Neural crest cell (in vitro differentiated cells): Measurements from ENCODE around the gene ARHGDIA. TPM values are rescaled to one million over a fixed set of nuclear protein-coding genes. Genes with fewer than 3 reads are reported as not detected.

Experiments
- DNase-seq: peaks from one replicate; pipeline ENCODE4 v3.0.0; 2021; ENCODE audit warnings: low read depth, mixed read lengths, low spot score
- H3K27ac Mint-ChIP-seq: one replicate; pipeline ENCODE4 v1.8.0; 2021; ENCODE audit warnings: mild to moderate bottlenecking, mixed read lengths; ENCODE audit not compliant: unreplicated experiment
- H3K27me3 Mint-ChIP-seq: 2 replicates; pipeline ENCODE4 v1.8.0; 2021; ENCODE audit warnings: low read depth, mild to moderate bottlenecking, mixed read lengths
- H3K36me3 Mint-ChIP-seq: 2 replicates; pipeline ENCODE4 v1.8.0; 2021; ENCODE audit warnings: low read depth, mild to moderate bottlenecking, mixed read lengths
- H3K4me1 Mint-ChIP-seq: 2 replicates; pipeline ENCODE4 v1.8.0; 2021; ENCODE audit warnings: mixed read lengths
- H3K4me3 Mint-ChIP-seq: one replicate; pipeline ENCODE4 v1.8.0; 2021; ENCODE audit warnings: mild to moderate bottlenecking, mixed read lengths
- H3K9me3 Mint-ChIP-seq: 2 replicates; pipeline ENCODE4 v1.8.0; 2021; ENCODE audit warnings: mixed read lengths
- CTCF ChIP-seq: fragments of 200-600 bp; sonication (generic); conservative IDR thresholded peaks from 2 replicates; pipeline ENCODE4 v1.5.0; 2021; ENCODE audit warnings: antibody characterized with exemption, mild to moderate bottlenecking
- total RNA-seq: library from RNA; stranded (reverse); gene quantifications from 2 replicates; pipeline ENCODE4 v1.2.1, GENCODE V29; 2021

The ARHGDIA gene
- total RNA-seq, 1 donor from 2014 or later = 405 TPM

DNA sequence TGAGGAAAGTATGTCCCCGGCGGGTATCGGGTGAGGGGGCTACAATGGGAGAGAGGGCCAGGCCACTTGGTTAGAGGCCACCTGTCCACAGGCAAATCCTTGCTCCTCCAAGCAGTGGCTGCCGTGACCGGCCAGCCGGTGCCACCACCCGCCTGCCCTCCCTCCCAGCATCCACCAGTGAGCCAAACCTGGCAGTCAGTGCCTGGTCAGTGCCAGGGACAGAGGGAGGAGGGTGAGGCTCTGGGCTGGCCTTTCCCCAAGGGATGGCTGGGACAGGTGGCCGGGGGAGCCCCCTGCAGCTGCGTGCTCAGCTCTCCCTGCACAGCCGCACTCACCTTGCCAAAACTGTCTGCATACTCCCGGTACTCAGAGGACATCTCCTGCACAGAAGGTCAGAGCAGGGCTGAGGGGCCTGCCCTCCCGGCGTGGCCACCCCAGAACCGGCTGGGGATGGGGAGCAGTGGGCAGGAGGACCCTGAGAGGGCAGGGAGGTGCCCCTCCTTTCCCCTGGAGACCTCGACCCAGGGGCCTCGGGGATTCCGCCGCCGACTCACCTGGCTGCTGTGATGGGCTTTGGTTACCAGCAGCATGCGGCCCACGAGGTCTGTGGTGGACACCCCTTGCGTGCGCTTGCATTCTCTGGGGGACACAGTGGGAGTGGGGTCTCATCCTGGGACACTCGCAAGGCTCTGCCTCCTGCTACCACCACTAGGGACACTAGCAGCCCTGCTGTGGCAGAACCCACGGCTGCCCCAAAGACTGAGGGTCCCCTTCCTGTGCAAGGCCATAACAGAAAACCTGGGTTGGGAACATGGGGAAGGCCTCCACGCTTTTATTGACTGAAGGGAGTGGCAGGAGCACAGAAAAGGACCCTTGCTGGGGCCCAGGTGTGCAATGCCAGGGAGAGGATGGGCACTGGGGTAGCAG lies 36.3 kb upstream of the ARHGDIA start:
- H3K27ac Mint-ChIP-seq = no peak overlapping the region
- H3K27me3 Mint-ChIP-seq = peaks cover 4% of the 10 kb centered on the region
- peaks cover 9% of the 10 kb centered on the region for H3K4me1 Mint-ChIP-seq
- no peak for TF ChIP-seq CTCF
- H3K9me3 Mint-ChIP-seq = no peaks in the 10 kb centered on the region
- DNase-seq = no peak
- H3K36me3 Mint-ChIP-seq = no peaks in the 10 kb centered on the region
- peak overlapping the region; percentile 41 for H3K4me3 Mint-ChIP-seq

- Mint-ChIP-seq H3K36me3 (no peaks in the 10 kb centered on the region), H3K27me3 (peaks cover 4% of the 10 kb centered on the region), H3K27ac (no peak overlapping the region), H3K4me1 (peaks cover 9% of the 10 kb centered on the region), H3K9me3 (no peaks in the 10 kb centered on the region), H3K4me3 (peak overlapping the region; percentile 44)
- TF ChIP-seq CTCF = no peak
- no peak for DNase-seq
These were observed 35.5 kb upstream of the ARHGDIA start for GRCh38 chr17:81906476-81907218.

DNA sequence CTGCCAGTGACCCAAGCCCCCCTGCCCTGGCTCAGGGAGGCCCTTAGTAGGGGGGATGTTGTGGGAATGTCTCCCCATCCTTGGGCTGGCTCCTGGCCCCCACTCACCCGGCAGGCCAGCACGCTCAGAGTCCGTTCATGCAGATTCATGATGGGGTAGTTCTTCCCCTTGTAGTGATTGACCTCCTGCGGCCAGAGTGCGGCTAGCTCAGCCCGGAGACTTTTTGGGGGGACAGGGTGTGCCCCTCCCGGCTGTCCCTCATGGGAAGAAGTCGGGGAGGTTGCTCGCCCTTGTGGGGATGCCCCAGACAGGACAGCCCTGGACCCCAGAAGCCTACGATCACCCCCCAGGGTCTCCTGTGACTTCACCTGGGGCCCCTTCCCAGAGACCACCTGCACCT lies 34.9 kb upstream of the ARHGDIA start:
- no peaks in the 10 kb centered on the region for H3K36me3 Mint-ChIP-seq
- DNase-seq = no peak
- H3K4me1 Mint-ChIP-seq = peaks cover 14% of the 10 kb centered on the region
- no peak for TF ChIP-seq CTCF
- no peaks in the 10 kb centered on the region for H3K9me3 Mint-ChIP-seq
- no peak overlapping the region for H3K27ac Mint-ChIP-seq
- H3K27me3 Mint-ChIP-seq = peaks cover 8% of the 10 kb centered on the region
- no peak overlapping the region for H3K4me3 Mint-ChIP-seq

DNA sequence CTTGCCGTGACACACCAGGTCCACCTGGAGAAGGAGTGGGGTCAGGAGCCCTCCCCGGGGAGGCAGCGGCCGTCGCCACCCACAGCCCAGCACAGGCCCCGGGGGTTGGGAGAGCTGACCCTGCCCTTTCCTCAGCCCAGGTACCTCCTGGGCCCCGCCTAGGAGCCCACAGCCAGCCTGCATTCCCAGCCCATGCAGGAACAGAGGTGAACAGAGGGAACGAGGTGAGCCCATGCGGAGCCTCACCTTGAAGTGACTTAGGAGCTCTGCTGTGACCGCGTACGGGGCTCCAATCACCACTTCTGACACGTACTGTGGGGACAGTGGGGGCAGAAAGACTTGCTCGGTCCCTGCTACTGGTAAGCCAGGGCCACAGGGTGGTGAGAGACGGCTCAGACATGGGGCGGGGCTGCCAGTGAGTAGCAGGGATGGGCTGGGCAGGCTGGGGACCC lies 34.3 kb upstream of the ARHGDIA start:
- Mint-ChIP-seq H3K4me3 (no peak overlapping the region), H3K27me3 (peaks cover 11% of the 10 kb centered on the region), H3K36me3 (no peaks in the 10 kb centered on the region), H3K4me1 (peaks cover 15% of the 10 kb centered on the region), H3K9me3 (no peaks in the 10 kb centered on the region), H3K27ac (no peak overlapping the region)
- no peak for DNase-seq
- TF ChIP-seq CTCF = no peak

DNA sequence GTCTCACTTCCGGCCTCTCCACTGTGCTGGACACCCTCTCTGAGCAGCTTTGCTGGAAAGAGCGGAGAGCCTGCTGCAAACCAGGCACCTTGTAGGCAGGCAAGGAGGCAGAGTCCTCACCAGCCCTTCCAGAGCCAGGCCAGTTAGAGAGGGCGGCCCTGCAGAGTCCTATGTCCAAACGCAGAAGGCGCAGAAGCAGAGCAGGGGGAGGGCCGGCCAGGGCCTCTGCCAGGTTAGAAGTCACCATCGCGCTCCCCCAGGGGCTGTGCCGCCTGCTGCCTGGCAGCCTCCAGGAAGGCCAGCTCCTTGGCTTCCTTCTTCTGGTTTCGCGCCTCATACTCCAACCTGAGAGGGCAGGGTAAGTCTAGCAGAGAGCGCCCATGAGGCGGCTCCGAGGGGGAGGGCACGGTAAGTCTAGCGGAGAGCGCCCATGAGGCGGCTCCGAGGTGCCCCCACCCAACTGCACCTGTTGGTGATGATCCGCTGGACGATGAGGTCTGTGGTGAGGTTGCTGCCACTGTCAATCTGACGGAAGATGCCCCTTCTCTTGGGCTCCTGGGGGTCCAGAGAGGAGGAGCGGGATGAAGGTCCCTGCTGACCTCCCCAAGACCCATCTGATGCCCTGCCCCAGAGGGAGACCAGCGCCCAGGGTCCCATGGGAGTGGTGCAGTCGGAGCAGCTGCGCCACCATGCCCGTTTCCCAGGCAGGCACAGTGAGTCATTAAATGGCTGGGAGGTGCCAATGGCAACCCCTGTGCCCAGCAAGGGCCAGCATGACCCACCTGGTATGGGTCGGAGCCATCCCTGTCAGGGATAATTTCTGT lies 33.7 kb upstream of the ARHGDIA start:
- H3K4me1 Mint-ChIP-seq = peaks cover 16% of the 10 kb centered on the region
- no peak overlapping the region for H3K4me3 Mint-ChIP-seq
- H3K9me3 Mint-ChIP-seq = no peaks in the 10 kb centered on the region
- peaks cover 3% of the 10 kb centered on the region for H3K36me3 Mint-ChIP-seq
- H3K27me3 Mint-ChIP-seq = peaks cover 14% of the 10 kb centered on the region
- no peak for TF ChIP-seq CTCF
- DNase-seq = no peak
- H3K27ac Mint-ChIP-seq = no peak overlapping the region
